HCT116 (cell line): ENCODE data around the gene ZNF532. TPM values are rescaled to one million over a fixed set of nuclear protein-coding genes. Genes with fewer than 3 reads are reported as not detected.

Experiments
- ATAC-seq: fragments of 200-7000 bp; cut with Tn5 transposase; 2 replicates; pipeline ENCODE4 v1.9.1; 2020; ENCODE audit warnings: mild to moderate bottlenecking, moderate library complexity
- BruUV-seq: library from RNA; stranded (reverse); fragments of 400-500 nt; replicated peaks from 2 replicates; lab custom pipeline; 2021; lab: Mats Ljungman, UMichigan
- CTCF ChIA-PET: fragments of 300-600 bp; sonication (Branson Sonifier 250); formaldehyde crosslinking; loops from one replicate; lab custom pipeline; 2021; ENCODE audit warnings: antibody characterized with exemption; lab: Charles Lee
- POLR2A ChIA-PET: fragments of 300-600, 350-600 bp; sonication (Branson Sonifier 250); formaldehyde crosslinking; loops from one replicate; lab custom pipeline; 2021; ENCODE audit warnings: antibody characterized with exemption; lab: Charles Lee
- RAD21 ChIA-PET, 2 experiments: fragments of 300-600 bp; sonication (Branson Sonifier 250); formaldehyde crosslinking; loops; one replicate each; lab custom pipeline; 2023; ENCODE audit warnings: low total read pairs in 2 of 2; ENCODE audit not compliant: uncharacterized antibody in 2 of 2, unreplicated experiment in 2 of 2, low non-redundant PET in 1 of 2; lab: Charles Lee
- DNase-seq: peaks from one replicate; pipeline ENCODE4 v3.0.0-alpha.2; 2010; ENCODE audit warnings: low read depth, low spot score
- H2AFZ ChIP-seq: fragments of 200-600 bp; shearing (Covaris generic), sonication (generic); 2 replicates; pipeline ENCODE4 v1.6.1; 2017; ENCODE audit warnings: low read depth, mixed run types, mixed read lengths, antibody characterized with exemption, low read length; ENCODE audit not compliant: poor library complexity, severe bottlenecking
- H3K27ac ChIP-seq: 2 replicates; pipeline ENCODE4 v1.5.1; 2012; ENCODE audit warnings: low read depth, low read length
- H3K27me3 ChIP-seq: fragments of 200-600 bp; sonication (generic); 2 replicates; pipeline ENCODE4 v1.6.1; 2016; ENCODE audit warnings: mixed run types, low read length, mixed read lengths; ENCODE audit not compliant: insufficient read depth
- H3K36me3 ChIP-seq, 2 experiments: fragments of 200-500 bp in 1 of 2; fragments of 200-600 bp in 1 of 2; sonication (Bioruptor generic) in 1 of 2; sonication (generic) in 1 of 2; 2 replicates each; pipeline versions ENCODE4 v1.5.1 to v1.6.1; 2014 to 2016; ENCODE audit warnings: low read length in 2 of 2, inconsistent platforms in 1 of 2, mixed read lengths in 1 of 2, mixed run types in 1 of 2; ENCODE audit not compliant: insufficient read depth in 2 of 2, control insufficient read depth in 1 of 2
- H3K4me1 ChIP-seq, 2 experiments: fragments of 200-600 bp in 1 of 2; sonication (generic) in 1 of 2; 2 replicates each; pipeline versions ENCODE4 v1.5.1 to v1.6.1; 2012 to 2017; ENCODE audit warnings: low read length in 2 of 2, inconsistent platforms in 1 of 2, mild to moderate bottlenecking in 1 of 2, mixed read lengths in 1 of 2, mixed run types in 1 of 2, moderate library complexity in 1 of 2; ENCODE audit not compliant: insufficient read depth in 2 of 2, control insufficient read depth in 1 of 2
- H3K4me2 ChIP-seq: fragments of 200-600 bp; sonication (generic); 2 replicates; pipeline ENCODE4 v1.6.1; 2017; ENCODE audit warnings: mixed run types, low read length, mixed read lengths
- H3K4me3 ChIP-seq, 2 experiments: fragments of 200-600 bp in 1 of 2; sonication (generic) in 1 of 2; replicated peaks in 1 of 2; 2 replicates each; pipeline ENCODE4 v1.5.1; 2011 to 2016; ENCODE audit warnings: low read length in 2 of 2, control low read depth in 1 of 2, low read depth in 1 of 2, mild to moderate bottlenecking in 1 of 2, mixed read lengths in 1 of 2, mixed run types in 1 of 2
- H3K79me2 ChIP-seq: fragments of 200-600 bp; sonication (generic); 2 replicates; pipeline ENCODE4 v1.6.1; 2017; ENCODE audit warnings: mild to moderate bottlenecking, mixed run types, low read length, moderate library complexity, mixed read lengths; ENCODE audit not compliant: insufficient read depth
- H3K9ac ChIP-seq: fragments of 200-600 bp; sonication (generic); 2 replicates; pipeline ENCODE4 v1.6.1; 2016; ENCODE audit warnings: low read length, mixed read lengths
- H3K9me2 ChIP-seq: fragments of 200-600 bp; sonication (generic), shearing (Covaris generic); 2 replicates; pipeline ENCODE4 v1.6.1; 2017; ENCODE audit warnings: mixed run types, mild to moderate bottlenecking, moderate library complexity; ENCODE audit not compliant: insufficient read depth
- H3K9me3 ChIP-seq, 2 experiments: fragments of 200-500 bp in 1 of 2; fragments of 200-600 bp in 1 of 2; sonication (Bioruptor generic) in 1 of 2; sonication (generic) in 1 of 2; 2 replicates each; pipeline ENCODE4 v1.6.1; 2014 to 2017; ENCODE audit warnings: low read length in 2 of 2, mixed read lengths in 2 of 2, inconsistent platforms in 1 of 2, low read depth in 1 of 2, mild to moderate bottlenecking in 1 of 2, mixed run types in 1 of 2, moderate library complexity in 1 of 2; ENCODE audit not compliant: control insufficient read depth in 1 of 2, insufficient read depth in 1 of 2
- H4K20me1 ChIP-seq: fragments of 200-600 bp; sonication (generic), shearing (Covaris generic); 2 replicates; pipeline ENCODE4 v1.6.1; 2017; ENCODE audit warnings: mixed run types, mild to moderate bottlenecking, moderate library complexity; ENCODE audit not compliant: insufficient read depth
- CBX3 ChIP-seq: IDR thresholded peaks from 2 replicates; pipeline ENCODE4 v1.6.1; 2012; ENCODE audit warnings: low read depth
- EZH2 ChIP-seq: fragments of 200-600 bp; sonication (generic); IDR thresholded peaks from 2 replicates; pipeline ENCODE4 v1.6.1; 2017; ENCODE audit warnings: antibody characterized with exemption, mixed run types
- JUND ChIP-seq: IDR thresholded peaks from 2 replicates; pipeline ENCODE4 v1.6.1; 2012
- MAX ChIP-seq: IDR thresholded peaks from 2 replicates; pipeline ENCODE4 v1.6.1; 2012
- POLR2A ChIP-seq: IDR thresholded peaks from 2 replicates; pipeline ENCODE4 v1.7.0; 2011; ENCODE audit warnings: borderline replicate concordance; ENCODE audit not compliant: insufficient read depth, insufficient read length; ENCODE audit errors: extremely low read depth
- REST ChIP-seq: IDR thresholded peaks from 2 replicates; pipeline ENCODE4 v1.6.1; 2012; ENCODE audit warnings: low read depth
- SIN3A ChIP-seq: IDR thresholded peaks from 2 replicates; pipeline ENCODE4 v1.6.1; 2012; ENCODE audit warnings: low read depth
- SP1 ChIP-seq: IDR thresholded peaks from 2 replicates; pipeline ENCODE4 v1.6.1; 2012; ENCODE audit warnings: low read depth
- SRF ChIP-seq: IDR thresholded peaks from 2 replicates; pipeline ENCODE4 v1.6.1; 2012; ENCODE audit warnings: low read depth
- TCF7L2 ChIP-seq: IDR thresholded peaks from 2 replicates; pipeline ENCODE4 v1.7.0; 2011; ENCODE audit warnings: borderline replicate concordance, inconsistent platforms; ENCODE audit not compliant: insufficient read depth, insufficient read length; ENCODE audit errors: extremely low read depth
- YY1 ChIP-seq: IDR thresholded peaks from 2 replicates; pipeline ENCODE4 v1.6.1; 2011; ENCODE audit warnings: low read length, low read depth, moderate library complexity, mild to moderate bottlenecking; ENCODE audit not compliant: insufficient replicate concordance; ENCODE audit errors: extremely low read depth
- ZBTB33 ChIP-seq: IDR thresholded peaks from 2 replicates; pipeline ENCODE4 v1.6.1; 2011; ENCODE audit warnings: mild to moderate bottlenecking, low read length, moderate library complexity; ENCODE audit not compliant: insufficient replicate concordance; ENCODE audit errors: extremely low read depth
- ZFX ChIP-seq: fragments of 450-650 bp; IDR thresholded peaks from 2 replicates; pipeline ENCODE4 v1.6.1; 2017
- ZNF274 ChIP-seq: fragments of 200-500 bp; sonication (Bioruptor generic); IDR thresholded peaks from 2 replicates; pipeline ENCODE4 v1.6.1; 2014; ENCODE audit warnings: mild to moderate bottlenecking, low read depth, low read length, inconsistent platforms
- intact Hi-C: fragments of 100-400 bp; cut with micrococcal nuclease; formaldehyde crosslinking; loops from 2 replicates; pipeline ENCODE4 v1.10.0; 2022
- total RNA-seq: library from RNA; stranded (reverse); gene quantifications from one replicate; pipeline ENCODE4 v1.2.1, GENCODE V29; 2021; ENCODE audit not compliant: unreplicated experiment
- TF ChIP-seq, protein P1 (sequence below), 3 experiments: fragments of 200-600 bp in 1 of 3; sonication (generic) in 1 of 3; IDR thresholded peaks in 2 of 3; conservative IDR thresholded peaks in 1 of 3; 2 replicates each; pipeline ENCODE4 v1.5.1; 2012 to 2017; ENCODE audit warnings: low read depth in 2 of 3, low read length in 2 of 3, antibody characterized with exemption in 1 of 3, borderline replicate concordance in 1 of 3, control low read depth in 1 of 3, mild to moderate bottlenecking in 1 of 3, mixed read lengths in 1 of 3, mixed run types in 1 of 3, moderate library complexity in 1 of 3; ENCODE audit not compliant: insufficient read depth in 1 of 3

Gene ZNF532
- total RNA-seq, 1 experiment from 2014 or later = 11.6 TPM

DNA sequence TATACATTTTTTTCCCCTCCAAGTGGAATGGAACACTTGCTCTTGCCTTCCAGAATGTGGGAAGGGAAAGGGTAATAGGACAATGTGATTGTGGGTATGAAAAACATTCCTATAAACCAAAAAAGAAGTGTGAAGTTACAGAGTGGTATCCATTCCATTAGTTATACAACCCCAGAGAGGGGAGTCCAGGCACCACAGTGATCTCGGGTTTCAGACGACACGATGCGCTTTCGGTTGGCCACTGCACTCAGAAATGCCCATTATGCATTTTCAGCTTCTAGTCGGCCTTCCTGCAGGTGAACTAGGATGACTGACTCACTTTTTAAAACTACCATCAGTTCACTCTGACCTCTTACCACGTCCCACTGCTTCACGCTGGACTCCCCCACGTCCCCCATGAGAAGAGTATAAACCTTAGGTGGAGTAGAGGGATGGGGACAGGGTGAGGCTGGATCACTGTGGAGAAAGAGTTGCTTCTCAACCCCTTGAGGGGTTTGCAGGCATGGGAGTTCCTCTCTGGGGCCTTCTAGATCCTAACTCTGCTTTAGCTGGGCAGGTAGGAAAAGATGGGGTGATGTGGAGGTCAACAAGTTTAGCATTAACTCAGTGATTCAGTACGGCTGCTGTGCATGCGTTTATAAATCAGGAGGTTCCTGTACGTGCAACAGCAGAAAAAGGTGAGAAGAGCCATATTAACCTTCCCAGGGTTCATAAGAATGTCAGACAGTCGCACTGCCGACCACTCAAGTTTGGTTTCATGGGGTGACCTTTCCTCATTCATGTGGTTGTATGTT lies 50.5 kb downstream of the ZNF532 start:
- ChIA-PET CTCF (no interaction called here), RAD21 (no interaction called here), POLR2A (no interaction called here)
- H3K79me2 ChIP-seq = no peaks in the 10 kb centered on the region
- no TSS peak for BruUV-seq
- no peaks in the 10 kb centered on the region for H4K20me1 ChIP-seq
- no peak overlapping the region for H2AFZ ChIP-seq
- H3K9me2 ChIP-seq = no peaks in the 10 kb centered on the region
- no peaks in the 10 kb centered on the region for H3K27me3 ChIP-seq
- H3K9ac ChIP-seq = no peak overlapping the region
- no peak for TF ChIP-seq SRF
- TF ChIP-seq SP1 = no peak
- TF ChIP-seq ZNF274 = no peak
- TF ChIP-seq EZH2 = no peak
- no peak for TF ChIP-seq CBX3
- TF ChIP-seq JUND = no peak
- no peak for TF ChIP-seq POLR2A
- no peak for TF ChIP-seq YY1
- no peak for TF ChIP-seq REST
- no peak for TF ChIP-seq ZFX
- TF ChIP-seq MAX = no peak
- no peak for TF ChIP-seq ZBTB33
- TF ChIP-seq, protein P1, sequence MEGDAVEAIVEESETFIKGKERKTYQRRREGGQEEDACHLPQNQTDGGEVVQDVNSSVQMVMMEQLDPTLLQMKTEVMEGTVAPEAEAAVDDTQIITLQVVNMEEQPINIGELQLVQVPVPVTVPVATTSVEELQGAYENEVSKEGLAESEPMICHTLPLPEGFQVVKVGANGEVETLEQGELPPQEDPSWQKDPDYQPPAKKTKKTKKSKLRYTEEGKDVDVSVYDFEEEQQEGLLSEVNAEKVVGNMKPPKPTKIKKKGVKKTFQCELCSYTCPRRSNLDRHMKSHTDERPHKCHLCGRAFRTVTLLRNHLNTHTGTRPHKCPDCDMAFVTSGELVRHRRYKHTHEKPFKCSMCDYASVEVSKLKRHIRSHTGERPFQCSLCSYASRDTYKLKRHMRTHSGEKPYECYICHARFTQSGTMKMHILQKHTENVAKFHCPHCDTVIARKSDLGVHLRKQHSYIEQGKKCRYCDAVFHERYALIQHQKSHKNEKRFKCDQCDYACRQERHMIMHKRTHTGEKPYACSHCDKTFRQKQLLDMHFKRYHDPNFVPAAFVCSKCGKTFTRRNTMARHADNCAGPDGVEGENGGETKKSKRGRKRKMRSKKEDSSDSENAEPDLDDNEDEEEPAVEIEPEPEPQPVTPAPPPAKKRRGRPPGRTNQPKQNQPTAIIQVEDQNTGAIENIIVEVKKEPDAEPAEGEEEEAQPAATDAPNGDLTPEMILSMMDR (IDR thresholded peaks at IDR 0.05 in 2 of 3, conservative IDR thresholded peaks at IDR 0.05 in 1 of 3; ENCODE audit: borderline replicate concordance in 1 of 3, insufficient read depth in 1 of 3, low read depth in 2 of 3, low read length in 2 of 3) = no peak
- TF ChIP-seq TCF7L2 = no peak
- no peak for TF ChIP-seq SIN3A
- TF ChIP-seq, all 23 proteins: peak for 0
- Histone ChIP-seq H3K4me2 (no peak overlapping the region), H3K27ac (no peak overlapping the region), H3K4me1 (no peaks in the 10 kb centered on the region), H3K4me3 (no peak overlapping the region), H3K9me3 (no peaks in the 10 kb centered on the region), H3K36me3 (0 out of 4 replicates have a peak, but pooled peaks cover 0 to 2% of the 10 kb centered on the region in 2 experiments)
- no peak for DNase-seq
- no peak for ATAC-seq
- intact Hi-C loops = no loop called here
